MCF 10A (cell line): Measurements from ENCODE around the gene NUP155. TPM values are rescaled to one million over a fixed set of nuclear protein-coding genes. Genes with fewer than 3 reads are reported as not detected.

ENCODE experiments used
- BruUV-seq: library from RNA; stranded (reverse); fragments of 400-500 nt; replicated peaks from 2 replicates; lab custom pipeline; 2021; lab: Mats Ljungman, UMichigan
- CTCF ChIA-PET: fragments of 300-600 bp; sonication (Branson Sonifier 250); formaldehyde crosslinking; extraction: SDS; loops from one replicate; lab custom pipeline; 2021; ENCODE audit warnings: antibody characterized with exemption, inconsistent platforms; lab: Yijun Ruan, JAX
- POLR2A ChIA-PET: fragments of 300-600, 350-650 bp; sonication (Branson Sonifier 250); formaldehyde crosslinking; extraction: SDS; loops from one replicate; lab custom pipeline; 2020; ENCODE audit warnings: antibody characterized with exemption, inconsistent platforms; lab: Yijun Ruan, JAX
- DNase-seq: peaks from one replicate; pipeline ENCODE4 v3.0.0-alpha.2; 2018; ENCODE audit not compliant: unreplicated experiment
- H3K27ac Mint-ChIP-seq: one replicate; pipeline ENCODE4 v1.8.0; 2022; ENCODE audit warnings: mild to moderate bottlenecking, low read depth, mixed read lengths; ENCODE audit not compliant: unreplicated experiment
- H3K27me3 Mint-ChIP-seq: one replicate; pipeline ENCODE4 v1.8.0; 2022; ENCODE audit warnings: mixed read lengths; ENCODE audit not compliant: insufficient read depth, unreplicated experiment
- H3K36me3 Mint-ChIP-seq: one replicate; pipeline ENCODE4 v1.8.0; 2022; ENCODE audit warnings: mild to moderate bottlenecking, moderate library complexity, mixed read lengths; ENCODE audit not compliant: insufficient read depth, unreplicated experiment
- H3K4me1 Mint-ChIP-seq: one replicate; pipeline ENCODE4 v1.8.0; 2022; ENCODE audit warnings: mixed read lengths; ENCODE audit not compliant: insufficient read depth, unreplicated experiment
- H3K4me3 Mint-ChIP-seq: one replicate; pipeline ENCODE4 v1.8.0; 2022; ENCODE audit warnings: mild to moderate bottlenecking, moderate library complexity, mixed read lengths; ENCODE audit not compliant: unreplicated experiment
- H3K9me3 Mint-ChIP-seq: one replicate; pipeline ENCODE4 v1.8.0; 2022; ENCODE audit warnings: mixed read lengths; ENCODE audit not compliant: unreplicated experiment
- intact Hi-C: fragments of 100-400 bp; cut with micrococcal nuclease; formaldehyde crosslinking; loops from 2 replicates; pipeline ENCODE4 v1.14.1; 2022
- total RNA-seq: library from RNA; stranded (reverse); gene quantifications from 2 replicates; pipeline ENCODE4 v1.2.3, GENCODE V29; 2022
- TF ChIP-seq, protein P1 (sequence below): fragments of 200-600 bp; IDR thresholded peaks from one replicate; pipeline ENCODE4 v1.8.0; 2022; ENCODE audit warnings: antibody characterized with exemption, mild to moderate bottlenecking; ENCODE audit not compliant: unreplicated experiment

Gene NUP155
- total RNA-seq, 1 experiment from 2014 or later: 32.0 TPM

DNA sequence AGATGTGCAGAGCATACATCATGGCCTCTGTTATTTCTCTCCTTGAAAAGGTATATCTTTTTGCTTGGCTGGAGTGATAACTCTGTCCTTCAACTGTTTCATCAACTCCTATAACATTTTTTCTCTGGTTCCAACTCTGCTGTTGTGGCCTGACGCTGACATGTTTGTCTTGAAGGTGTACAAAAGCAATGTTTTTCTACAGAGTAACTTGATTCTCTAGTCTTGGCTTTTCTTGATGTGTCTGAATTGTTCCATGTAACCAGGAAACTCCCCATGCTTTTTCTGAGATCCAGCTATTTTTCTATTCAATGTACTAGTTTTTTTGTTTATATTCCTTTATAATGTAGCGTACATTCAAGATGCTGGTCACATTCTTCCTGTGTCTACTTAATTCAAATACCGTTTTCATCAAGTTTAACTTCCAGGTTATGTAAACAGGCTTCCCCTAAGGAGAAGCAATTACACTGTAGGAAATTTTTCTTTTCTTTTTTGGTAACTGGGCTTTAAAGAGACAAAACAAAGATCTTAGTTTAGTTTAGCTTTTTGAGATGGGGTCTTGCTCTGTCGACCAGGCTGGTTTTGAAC is 115.0 kb downstream of the NUP155 start:
- TF ChIP-seq, protein P1, sequence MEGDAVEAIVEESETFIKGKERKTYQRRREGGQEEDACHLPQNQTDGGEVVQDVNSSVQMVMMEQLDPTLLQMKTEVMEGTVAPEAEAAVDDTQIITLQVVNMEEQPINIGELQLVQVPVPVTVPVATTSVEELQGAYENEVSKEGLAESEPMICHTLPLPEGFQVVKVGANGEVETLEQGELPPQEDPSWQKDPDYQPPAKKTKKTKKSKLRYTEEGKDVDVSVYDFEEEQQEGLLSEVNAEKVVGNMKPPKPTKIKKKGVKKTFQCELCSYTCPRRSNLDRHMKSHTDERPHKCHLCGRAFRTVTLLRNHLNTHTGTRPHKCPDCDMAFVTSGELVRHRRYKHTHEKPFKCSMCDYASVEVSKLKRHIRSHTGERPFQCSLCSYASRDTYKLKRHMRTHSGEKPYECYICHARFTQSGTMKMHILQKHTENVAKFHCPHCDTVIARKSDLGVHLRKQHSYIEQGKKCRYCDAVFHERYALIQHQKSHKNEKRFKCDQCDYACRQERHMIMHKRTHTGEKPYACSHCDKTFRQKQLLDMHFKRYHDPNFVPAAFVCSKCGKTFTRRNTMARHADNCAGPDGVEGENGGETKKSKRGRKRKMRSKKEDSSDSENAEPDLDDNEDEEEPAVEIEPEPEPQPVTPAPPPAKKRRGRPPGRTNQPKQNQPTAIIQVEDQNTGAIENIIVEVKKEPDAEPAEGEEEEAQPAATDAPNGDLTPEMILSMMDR: no peak
- Mint-ChIP-seq H3K9me3 (no peaks in the 10 kb centered on the region), H3K27ac (no peak overlapping the region), H3K4me3 (no peak overlapping the region), H3K4me1 (no peaks in the 10 kb centered on the region), H3K36me3 (no peaks in the 10 kb centered on the region), H3K27me3 (no peaks in the 10 kb centered on the region)
- BruUV-seq: no TSS peak
- intact Hi-C loops: no loop called here
- ChIA-PET CTCF (no interaction called here), POLR2A (no interaction called here)
- DNase-seq: no peak

GRCh38 chr5:37254581-37254980 is 116.3 kb downstream of the NUP155 start:
- no peak for DNase-seq
- Mint-ChIP-seq H3K4me1 (no peaks in the 10 kb centered on the region), H3K27ac (no peak overlapping the region), H3K9me3 (no peaks in the 10 kb centered on the region), H3K4me3 (no peak overlapping the region), H3K36me3 (peaks cover 5% of the 10 kb centered on the region), H3K27me3 (no peaks in the 10 kb centered on the region)
- BruUV-seq: no TSS peak
- TF ChIP-seq, protein P1: no peak
- ChIA-PET POLR2A (no interaction called here), CTCF (interaction anchor here (0.5 to 1.1 kb wide), 2 partner anchors 18 to 31 kb away, joined by 3 to 4 read pairs; no protein-coding TSS in a partner anchor)
- intact Hi-C loops: no loop called here

DNA sequence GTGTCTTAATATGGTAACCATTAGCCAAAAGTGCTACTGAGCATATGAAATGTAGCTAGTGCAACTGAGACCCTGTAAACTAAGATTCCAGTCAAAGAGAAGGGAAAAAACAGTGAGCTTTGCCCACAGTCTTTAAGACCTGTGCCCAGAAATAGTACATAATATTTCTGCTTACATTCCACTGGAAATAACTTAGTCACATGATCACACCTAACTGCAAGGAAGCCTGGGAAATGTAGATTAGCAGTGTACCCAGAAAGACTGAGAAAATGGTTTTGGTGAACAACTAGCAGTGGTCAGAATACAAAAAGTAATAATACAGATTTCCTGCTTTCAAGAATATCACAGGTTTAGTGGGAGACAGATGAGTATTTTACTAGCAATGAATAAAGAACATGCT is 119.2 kb downstream of the NUP155 start:
- Mint-ChIP-seq H3K9me3 (no peaks in the 10 kb centered on the region), H3K4me1 (no peaks in the 10 kb centered on the region), H3K27me3 (no peaks in the 10 kb centered on the region), H3K36me3 (peaks cover 6% of the 10 kb centered on the region), H3K4me3 (no peak overlapping the region), H3K27ac (no peak overlapping the region)
- TF ChIP-seq, protein P1: no peak
- CTCF ChIA-PET: interaction anchor here (0.6 to 0.8 kb wide), 2 partner anchors 64 to 112 kb away, joined by 3 read pairs; no protein-coding TSS in a partner anchor
- BruUV-seq: no TSS peak
- DNase-seq: no peak
- intact Hi-C loops: no loop called here
- POLR2A ChIA-PET: interaction anchor here (6.6 kb wide), 1 partner anchor 20 kb away, joined by 52 read pairs; no protein-coding TSS in a partner anchor

- Mint-ChIP-seq H3K27ac (peak overlapping the region; percentile 97), H3K4me1 (peaks cover 6% of the 10 kb centered on the region), H3K36me3 (peaks cover 16% of the 10 kb centered on the region), H3K27me3 (no peaks in the 10 kb centered on the region), H3K4me3 (peak overlapping the region; percentile 86), H3K9me3 (no peaks in the 10 kb centered on the region)
- CTCF ChIA-PET: interaction anchor here (0.7 to 2.2 kb wide), 5 partner anchors 11 to 132 kb away, joined by 3 to 10 read pairs (median 5); no protein-coding TSS in a partner anchor
- TF ChIP-seq, protein P1: no peak
- intact Hi-C loops: loop anchor here (2.0 kb wide), 3 partner anchors 23 to 121 kb away; partner anchors contain the start of gene NUP155
- BruUV-seq: no TSS peak
- POLR2A ChIA-PET: interaction anchor here (0.5 to 6.6 kb wide), 12 partner anchors 9 to 515 kb away, joined by 3 to 52 read pairs (median 6); partner anchors contain the start of gene NUP155
- DNase-seq: no peak
Observed at GRCh38 chr5:37249815-37250164, 121.1 kb downstream of the NUP155 start.
